Kidney epithelial cell (primary cell): ENCODE measurements around the gene HTRA1. TPM values are rescaled to one million over a fixed set of nuclear protein-coding genes. Genes with fewer than 3 reads are reported as not detected.

ENCODE experiments used
- DNase-seq: peaks from one replicate; pipeline ENCODE4 v3.0.0-alpha.2; 2010; ENCODE audit warnings: low read depth
- H3K27me3 ChIP-seq: 2 replicates; pipeline ENCODE4 v1.6.0; 2011; ENCODE audit warnings: low read length; ENCODE audit not compliant: control insufficient read depth, insufficient read depth
- H3K36me3 ChIP-seq: 2 replicates; pipeline ENCODE4 v1.5.1; 2011; ENCODE audit warnings: low read length; ENCODE audit not compliant: control insufficient read depth, insufficient read depth
- H3K4me3 ChIP-seq: 2 replicates; pipeline ENCODE4 v1.5.1; 2011; ENCODE audit warnings: low read depth, mild to moderate bottlenecking, control low read depth, low read length
- CTCF ChIP-seq: IDR thresholded peaks from 2 replicates; pipeline ENCODE4 v1.5.1; 2011; ENCODE audit warnings: mild to moderate bottlenecking, moderate library complexity, low read length, control low read depth, inconsistent platforms; ENCODE audit not compliant: insufficient read depth, poor library complexity, severe bottlenecking
- total RNA-seq: library from RNA; depleted of rRNA; stranded (reverse); fragments of >200 nt; gene quantifications from 2 replicates; pipeline ENCODE4 v1.2.3, GENCODE V29; 2015

Gene HTRA1
- total RNA-seq, 1 donor from 2014 or later = 110 TPM

GRCh38 chr10:122462533-122463465 lies 1.4 kb downstream of the HTRA1 start:
- no peak for DNase-seq
- no peak for TF ChIP-seq CTCF
- Histone ChIP-seq H3K27me3 (peaks cover 5% of the 10 kb centered on the region), H3K4me3 (peak overlapping the region; percentile 61), H3K36me3 (no peaks in the 10 kb centered on the region)

GRCh38 chr10:122463466-122464249 lies 2.3 kb downstream of the HTRA1 start:
- no peaks in the 10 kb centered on the region for H3K36me3 ChIP-seq
- peaks cover 5% of the 10 kb centered on the region for H3K27me3 ChIP-seq
- H3K4me3 ChIP-seq = peak overlapping the region; percentile 61
- no peak for TF ChIP-seq CTCF
- DNase-seq = no peak

- Histone ChIP-seq H3K36me3 (no peaks in the 10 kb centered on the region), H3K27me3 (peaks cover 5% of the 10 kb centered on the region), H3K4me3 (no peak overlapping the region)
- no peak for DNase-seq
- TF ChIP-seq CTCF = no peak
Observed at GRCh38 chr10:122464250-122464510, 2.8 kb downstream of the HTRA1 start.

- TF ChIP-seq CTCF = no peak
- no peaks in the 10 kb centered on the region for H3K36me3 ChIP-seq
Observed at GRCh38 chr10:122464586-122464985, 3.2 kb downstream of the HTRA1 start.

GRCh38 chr10:122465401-122466040 lies 4.2 kb downstream of the HTRA1 start:
- no peak for DNase-seq
- no peaks in the 10 kb centered on the region for H3K36me3 ChIP-seq
- H3K27me3 ChIP-seq = peaks cover 5% of the 10 kb centered on the region
- TF ChIP-seq CTCF = no peak
- H3K4me3 ChIP-seq = no peak overlapping the region

More at GRCh38 chr10:122464586-122464985, 3.2 kb downstream of the HTRA1 start:
- Histone ChIP-seq H3K4me3 (no peak overlapping the region), H3K27me3 (peaks cover 5% of the 10 kb centered on the region)
- no peak for DNase-seq
